ENCODE data around the gene RIN3. TPM values are rescaled to one million over a fixed set of nuclear protein-coding genes. Genes with fewer than 3 reads are reported as not detected.

The RIN3 gene
- total RNA-seq, 4 donors from 2014 or later = 2.1 to 10.4 (median 7.2) TPM

- Histone ChIP-seq H3K9me3 (no peaks in the 10 kb centered on the region), H3K27me3 (no peaks in the 10 kb centered on the region), H3K4me1 (peaks cover 4% of the 10 kb centered on the region), H3K4me3 (no peak overlapping the region), H3K27ac (no peak overlapping the region), H3K36me3 (peaks cover 7% of the 10 kb centered on the region)
- 77% methylated on average over 7 of the region's 7 CpGs for WGBS
- no peak for DNase-seq (ENCODE audit: low spot score in 2 of 2)
- TF ChIP-seq EP300 (IDR thresholded peaks at IDR 0.05) (no peak), POLR2AphosphoS5 (IDR thresholded peaks at IDR 0.05) (no peak), CTCF (IDR thresholded peaks at IDR 0.05) (no peak)
Measured at GRCh38 chr14:92575061-92575747, 61.6 kb downstream of the RIN3 start.

DNA sequence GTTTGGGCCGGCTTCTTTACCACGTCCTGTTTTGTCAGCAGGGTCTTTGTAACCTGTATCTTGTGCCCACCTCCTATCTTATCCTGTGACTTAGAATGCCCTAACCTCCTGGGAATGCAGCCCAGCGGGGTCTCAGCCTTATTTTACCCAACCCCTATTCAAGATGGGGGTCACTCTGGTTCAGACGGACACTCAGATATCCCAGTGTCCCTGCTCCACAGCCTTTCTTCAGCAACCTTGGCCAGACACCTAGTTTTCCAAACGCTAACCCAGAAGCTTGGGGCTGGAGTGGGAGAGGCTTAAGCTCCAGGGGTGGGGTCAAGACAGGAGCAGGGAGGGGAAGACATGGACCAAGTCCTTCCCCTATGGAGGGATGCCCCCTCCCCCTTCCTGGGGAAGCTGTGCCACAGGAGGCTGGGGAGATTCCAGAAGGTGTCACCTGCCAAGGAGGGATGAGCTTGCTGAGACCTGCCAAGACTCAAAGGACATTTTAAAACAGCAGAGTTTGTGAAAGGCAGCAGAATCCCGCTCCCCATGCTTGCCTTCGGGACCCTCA, 62.2 kb downstream of the RIN3 start:
- no peak overlapping the region for H3K4me3 ChIP-seq
- DNase-seq (ENCODE audit: low spot score in 2 of 2) = no peak
- peaks cover 4% of the 10 kb centered on the region for H3K4me1 ChIP-seq
- no peaks in the 10 kb centered on the region for H3K9me3 ChIP-seq
- no peak for TF ChIP-seq EP300 (IDR thresholded peaks at IDR 0.05)
- no peak for TF ChIP-seq CTCF (IDR thresholded peaks at IDR 0.05)
- no peak for TF ChIP-seq POLR2A (IDR thresholded peaks at IDR 0.05)
- no peak for TF ChIP-seq POLR2AphosphoS5 (IDR thresholded peaks at IDR 0.05)
- WGBS = 58% methylated on average over 7 of the region's 7 CpGs
- peaks cover 7% of the 10 kb centered on the region for H3K36me3 ChIP-seq
- H3K27me3 ChIP-seq = no peaks in the 10 kb centered on the region
- H3K27ac ChIP-seq = no peak overlapping the region

GRCh38 chr14:92577321-92577742, 63.8 kb downstream of the RIN3 start:
- H3K4me3 ChIP-seq = no peak overlapping the region
- WGBS = 87% methylated on average over 13 of the region's 13 CpGs
- H3K27ac ChIP-seq = no peak overlapping the region

DNA sequence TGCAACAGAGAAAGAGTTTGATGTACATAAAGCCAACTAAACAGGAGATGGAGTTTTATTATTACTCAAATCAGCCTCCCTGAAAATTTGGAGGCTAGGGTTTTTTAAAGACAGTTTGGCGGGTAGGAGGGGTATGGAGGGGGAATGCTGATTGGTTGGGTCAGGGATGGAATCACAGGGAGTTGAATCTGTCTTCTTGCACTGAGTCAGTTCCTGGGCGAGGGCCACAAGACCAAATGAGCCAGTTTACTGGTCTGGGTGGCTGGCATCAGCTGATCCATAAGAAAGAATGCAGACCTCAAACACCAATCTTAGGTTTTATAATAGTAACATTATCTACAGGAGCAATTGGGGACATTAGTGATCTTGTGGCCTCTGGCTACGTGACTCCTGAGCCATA, 64.9 kb downstream of the RIN3 start:
- DNase-seq (ENCODE audit: low spot score in 2 of 2) = no peak
- TF ChIP-seq POLR2A (IDR thresholded peaks at IDR 0.05) (no peak), CTCF (IDR thresholded peaks at IDR 0.05) (no peak), EP300 (IDR thresholded peaks at IDR 0.05) (no peak), POLR2AphosphoS5 (IDR thresholded peaks at IDR 0.05) (no peak)
- H3K27me3 ChIP-seq = no peaks in the 10 kb centered on the region
- no peaks in the 10 kb centered on the region for H3K9me3 ChIP-seq
- no peak overlapping the region for H3K4me3 ChIP-seq
- no peak overlapping the region for H3K27ac ChIP-seq
- H3K4me1 ChIP-seq = peaks cover 4% of the 10 kb centered on the region
- WGBS = 88% methylated on average over 3 of the region's 3 CpGs
- peaks cover 14% of the 10 kb centered on the region for H3K36me3 ChIP-seq

More at GRCh38 chr14:92577321-92577742, 63.8 kb downstream of the RIN3 start:
- H3K4me1 ChIP-seq = peaks cover 4% of the 10 kb centered on the region
- H3K27me3 ChIP-seq = no peaks in the 10 kb centered on the region
- H3K9me3 ChIP-seq = no peaks in the 10 kb centered on the region
- TF ChIP-seq POLR2AphosphoS5 (IDR thresholded peaks at IDR 0.05) (no peak), EP300 (IDR thresholded peaks at IDR 0.05) (no peak), CTCF (IDR thresholded peaks at IDR 0.05) (no peak), POLR2A (IDR thresholded peaks at IDR 0.05) (no peak)
- H3K36me3 ChIP-seq = peaks cover 7% of the 10 kb centered on the region
- no peak for DNase-seq (ENCODE audit: low spot score in 2 of 2)

DNA sequence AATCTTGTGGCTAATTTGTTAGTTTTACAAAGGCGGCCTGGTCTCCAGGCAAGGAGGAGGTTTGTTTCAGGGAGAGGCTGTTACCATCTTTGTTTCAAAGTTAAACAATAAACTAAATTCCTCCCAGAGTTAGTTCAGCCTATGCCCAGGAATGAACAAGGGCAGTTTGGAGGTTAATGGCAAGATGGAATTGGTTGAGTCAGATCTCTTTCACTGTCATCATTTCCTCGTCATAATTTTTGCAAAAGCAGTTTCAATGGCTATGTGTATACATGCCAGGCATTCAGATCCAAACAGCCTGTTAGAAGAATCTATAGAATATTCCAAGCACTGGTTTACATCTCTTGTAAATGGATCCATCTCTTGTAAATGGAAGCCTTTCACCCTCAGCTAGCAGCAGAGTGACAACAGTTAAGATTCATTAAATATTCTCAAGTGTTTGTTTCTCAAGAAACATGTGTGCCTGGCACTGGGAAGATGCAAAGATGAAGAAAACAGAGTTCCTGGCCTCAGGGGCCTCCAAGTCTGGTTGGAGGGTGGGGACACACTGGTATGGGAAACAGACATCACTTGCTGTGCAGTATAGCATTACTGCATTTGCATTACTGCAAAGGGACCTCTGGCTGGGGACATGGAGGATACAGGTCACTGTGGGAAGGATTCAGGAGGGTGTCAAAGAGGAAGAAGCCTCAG, 65.8 kb downstream of the RIN3 start:
- 92% methylated on average over 2 of the region's 2 CpGs for WGBS
- H3K9me3 ChIP-seq = no peaks in the 10 kb centered on the region

More for the DNA sequence above, 65.8 kb downstream of the RIN3 start:
- H3K27ac ChIP-seq = no peak overlapping the region
- H3K4me3 ChIP-seq = no peak overlapping the region
- H3K27me3 ChIP-seq = no peaks in the 10 kb centered on the region
- peaks cover 3% of the 10 kb centered on the region for H3K4me1 ChIP-seq
- TF ChIP-seq CTCF (IDR thresholded peaks at IDR 0.05) (no peak), EP300 (IDR thresholded peaks at IDR 0.05) (no peak), POLR2AphosphoS5 (IDR thresholded peaks at IDR 0.05) (no peak), POLR2A (IDR thresholded peaks at IDR 0.05) (no peak)
- DNase-seq (ENCODE audit: low spot score in 2 of 2) = no peak
- H3K36me3 ChIP-seq = peaks cover 14% of the 10 kb centered on the region

All from suprapubic skin (tissue), 4 donors.